Measurements from ENCODE around the gene MAN1A2. TPM values are rescaled to one million over a fixed set of nuclear protein-coding genes. Genes with fewer than 3 reads are reported as not detected.

The MAN1A2 gene
- total RNA-seq, 1 donor from 2014 or later, result 30.7 TPM

GRCh38 chr1:117362986-117363385 is 4.3 kb upstream of the MAN1A2 start:
- H3K9me3 ChIP-seq, result no peaks in the 10 kb centered on the region
- H3K4me3 ChIP-seq, result no peak overlapping the region
- H3K4me1 ChIP-seq, result peaks cover 29% of the 10 kb centered on the region
- TF ChIP-seq POLR2AphosphoS5 (IDR thresholded peaks at IDR 0.05; ENCODE audit: insufficient read depth in 1 of 2, low read depth in 1 of 2), result no peak
- no peak for TF ChIP-seq CTCF (IDR thresholded peaks at IDR 0.05)
- TF ChIP-seq POLR2A (IDR thresholded peaks at IDR 0.05), result no peak
- H3K36me3 ChIP-seq, result no peaks in the 10 kb centered on the region
- DNase-seq (ENCODE audit: extremely low spot score in 2 of 2), result no peak
- H3K27ac ChIP-seq, result no peak overlapping the region
- intact Hi-C loops (cut with DNase I), result no loop called here
- no peaks in the 10 kb centered on the region for H3K27me3 ChIP-seq

GRCh38 chr1:117363571-117364048 is 3.6 kb upstream of the MAN1A2 start:
- Histone ChIP-seq H3K27me3 (no peaks in the 10 kb centered on the region), H3K4me1 (peaks cover 35% of the 10 kb centered on the region), H3K27ac (no peak overlapping the region), H3K4me3 (no peak overlapping the region), H3K36me3 (no peaks in the 10 kb centered on the region), H3K9me3 (no peaks in the 10 kb centered on the region)
- intact Hi-C loops (cut with DNase I), result no loop called here
- DNase-seq (ENCODE audit: extremely low spot score in 2 of 2), result no peak
- TF ChIP-seq POLR2AphosphoS5 (IDR thresholded peaks at IDR 0.05; ENCODE audit: insufficient read depth in 1 of 2, low read depth in 1 of 2), result no peak
- TF ChIP-seq CTCF (IDR thresholded peaks at IDR 0.05), result no peak
- no peak for TF ChIP-seq POLR2A (IDR thresholded peaks at IDR 0.05)

GRCh38 chr1:117364240-117364639 is 3.0 kb upstream of the MAN1A2 start:
- peaks cover 42% of the 10 kb centered on the region for H3K4me1 ChIP-seq
- H3K9me3 ChIP-seq, result no peaks in the 10 kb centered on the region
- DNase-seq (ENCODE audit: extremely low spot score in 2 of 2), result no peak
- H3K36me3 ChIP-seq, result no peaks in the 10 kb centered on the region
- H3K27me3 ChIP-seq, result no peaks in the 10 kb centered on the region
- intact Hi-C loops (cut with DNase I), result no loop called here
- no peak overlapping the region for H3K27ac ChIP-seq
- no peak overlapping the region for H3K4me3 ChIP-seq
- TF ChIP-seq POLR2AphosphoS5 (IDR thresholded peaks at IDR 0.05; ENCODE audit: insufficient read depth in 1 of 2, low read depth in 1 of 2) (no peak), CTCF (IDR thresholded peaks at IDR 0.05) (no peak), POLR2A (IDR thresholded peaks at IDR 0.05) (no peak)

- H3K36me3 ChIP-seq, result no peaks in the 10 kb centered on the region
- H3K27ac ChIP-seq, result peak overlapping the region; percentile 97
- peak overlapping the region; percentile 78 to 87 for H3K4me3 ChIP-seq
- intact Hi-C loops (cut with DNase I), result no loop called here
- H3K9me3 ChIP-seq, result no peaks in the 10 kb centered on the region
- DNase-seq (ENCODE audit: extremely low spot score in 2 of 2), result no peak
- H3K4me1 ChIP-seq, result peaks cover 55% of the 10 kb centered on the region
- no peak for TF ChIP-seq CTCF (IDR thresholded peaks at IDR 0.05)
- no peak for TF ChIP-seq POLR2A (IDR thresholded peaks at IDR 0.05)
- no peak for TF ChIP-seq POLR2AphosphoS5 (IDR thresholded peaks at IDR 0.05; ENCODE audit: insufficient read depth in 1 of 2, low read depth in 1 of 2)
- H3K27me3 ChIP-seq, result no peaks in the 10 kb centered on the region
Measured at GRCh38 chr1:117365350-117366176, 1.7 kb upstream of the MAN1A2 start.

Measured in vagina (tissue), 2 donors.